Prostate gland (tissue), 2 donors: ENCODE data around the gene LY6G5C.

Source experiments
- POLR2A ChIP-seq: fragments of 450-650 bp; IDR thresholded peaks from one replicate; pipeline ENCODE4 v1.6.1; 2016; ENCODE audit warnings: antibody characterized with exemption, mild to moderate bottlenecking
- TF ChIP-seq, protein P1 (sequence below), 4 experiments: fragments of 200-600 bp in 2 of 4; fragments of 450-650 bp in 2 of 4; sonication (generic) in 2 of 4; IDR thresholded peaks; 1 replicate in 3 of 4; 2 replicates in 1 of 4; pipeline ENCODE4 v1.5.1; 2016 to 2019; ENCODE audit warnings: antibody characterized with exemption in 4 of 4, mild to moderate bottlenecking in 2 of 4, moderate library complexity in 2 of 4

DNA sequence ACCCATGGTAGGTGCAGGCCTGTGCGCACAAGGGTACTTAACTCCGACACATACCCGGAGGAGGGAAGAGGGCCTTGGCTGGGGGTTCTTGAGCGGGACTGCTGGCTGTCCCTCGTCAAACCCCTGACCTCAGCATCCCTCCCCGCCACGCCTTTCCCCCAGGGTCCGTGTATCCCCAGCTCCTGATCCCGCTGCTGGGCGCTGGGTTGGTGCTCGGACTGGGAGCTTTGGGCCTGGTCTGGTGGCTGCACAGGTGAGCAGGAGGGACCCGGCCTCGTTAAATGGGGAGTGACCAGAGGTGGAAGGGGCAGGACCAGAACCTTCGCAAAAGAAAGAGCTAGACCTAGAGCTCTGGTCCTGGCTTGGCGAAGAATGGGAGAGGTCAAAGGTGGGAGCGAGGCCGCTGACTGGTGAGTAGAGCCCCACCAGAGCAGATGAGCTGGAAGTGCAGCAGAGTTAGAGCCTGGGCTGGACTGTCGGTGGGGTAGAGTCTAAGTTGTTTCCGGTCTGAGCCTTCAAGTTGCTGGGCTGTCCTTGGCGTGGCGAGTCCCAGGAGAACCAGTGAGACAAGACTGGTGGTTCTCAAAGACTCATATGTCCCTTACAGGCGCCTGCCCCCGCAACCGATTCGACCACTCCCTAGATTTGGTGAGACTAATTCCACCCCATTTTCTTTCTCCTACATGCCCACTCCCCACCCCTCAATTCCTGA lies 43.3 kb upstream of the LY6G5C start:
- TF ChIP-seq POLR2A, result no peak
- TF ChIP-seq, protein P1, sequence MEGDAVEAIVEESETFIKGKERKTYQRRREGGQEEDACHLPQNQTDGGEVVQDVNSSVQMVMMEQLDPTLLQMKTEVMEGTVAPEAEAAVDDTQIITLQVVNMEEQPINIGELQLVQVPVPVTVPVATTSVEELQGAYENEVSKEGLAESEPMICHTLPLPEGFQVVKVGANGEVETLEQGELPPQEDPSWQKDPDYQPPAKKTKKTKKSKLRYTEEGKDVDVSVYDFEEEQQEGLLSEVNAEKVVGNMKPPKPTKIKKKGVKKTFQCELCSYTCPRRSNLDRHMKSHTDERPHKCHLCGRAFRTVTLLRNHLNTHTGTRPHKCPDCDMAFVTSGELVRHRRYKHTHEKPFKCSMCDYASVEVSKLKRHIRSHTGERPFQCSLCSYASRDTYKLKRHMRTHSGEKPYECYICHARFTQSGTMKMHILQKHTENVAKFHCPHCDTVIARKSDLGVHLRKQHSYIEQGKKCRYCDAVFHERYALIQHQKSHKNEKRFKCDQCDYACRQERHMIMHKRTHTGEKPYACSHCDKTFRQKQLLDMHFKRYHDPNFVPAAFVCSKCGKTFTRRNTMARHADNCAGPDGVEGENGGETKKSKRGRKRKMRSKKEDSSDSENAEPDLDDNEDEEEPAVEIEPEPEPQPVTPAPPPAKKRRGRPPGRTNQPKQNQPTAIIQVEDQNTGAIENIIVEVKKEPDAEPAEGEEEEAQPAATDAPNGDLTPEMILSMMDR (IDR thresholded peaks at IDR 0.05), result no peak
